Activated B cell treated with CpG ODN at 0.5 μM for 24 hours (primary cell): ENCODE results near the gene IGFN1. TPM values are rescaled to one million over a fixed set of nuclear protein-coding genes. Genes with fewer than 3 reads are reported as not detected.

Experiments used
- ATAC-seq: fragments of 200-7000 bp; cut with Tn5 transposase; one replicate; pipeline ENCODE4 v1.10.0; 2021; ENCODE audit warnings: low read depth, mild to moderate bottlenecking, moderate library complexity
- CTCF ChIA-PET: fragments of 350-600 bp; sonication (Branson Sonifier 250); formaldehyde crosslinking; loops from one replicate; lab custom pipeline; 2021; ENCODE audit warnings: antibody characterized with exemption; lab: Charles Lee
- POLR2A ChIA-PET: fragments of 350-600 bp; sonication (Branson Sonifier 250); formaldehyde crosslinking; loops from one replicate; lab custom pipeline; 2021; ENCODE audit warnings: antibody characterized with exemption; lab: Charles Lee
- DNase-seq: peaks from one replicate; pipeline ENCODE4 v3.0.0; 2022
- H3K27ac Mint-ChIP-seq: one replicate; pipeline ENCODE4 v1.8.0; 2020; ENCODE audit warnings: mixed read lengths
- H3K27me3 Mint-ChIP-seq: one replicate; pipeline ENCODE4 v1.8.0; 2021; ENCODE audit warnings: mixed read lengths
- H3K36me3 Mint-ChIP-seq: one replicate; pipeline ENCODE4 v1.8.0; 2021; ENCODE audit warnings: low read depth, mixed read lengths
- H3K4me1 Mint-ChIP-seq: one replicate; pipeline ENCODE4 v1.8.0; 2021; ENCODE audit warnings: mixed read lengths
- H3K4me3 Mint-ChIP-seq: one replicate; pipeline ENCODE4 v1.8.0; 2020; ENCODE audit warnings: mild to moderate bottlenecking, mixed read lengths
- H3K9me3 Mint-ChIP-seq: one replicate; pipeline ENCODE4 v1.8.0; 2020; ENCODE audit warnings: mixed read lengths
- CTCF ChIP-seq: fragments of 200-600 bp; IDR thresholded peaks from one replicate; pipeline ENCODE4 v1.8.0; 2022; ENCODE audit warnings: antibody characterized with exemption, mild to moderate bottlenecking
- intact Hi-C: fragments of 100-400 bp; cut with micrococcal nuclease; formaldehyde crosslinking; loops from one replicate; pipeline ENCODE4 v1.15.1; 2024
- total RNA-seq: library from RNA; stranded (reverse); gene quantifications from 2 replicates; pipeline ENCODE4 v1.2.3, GENCODE V29; 2022

Gene IGFN1
- total RNA-seq, 1 donor from 2014 or later: not detected

- ChIA-PET CTCF (no interaction called here), POLR2A (no interaction called here)
- intact Hi-C loops: no loop called here
- Mint-ChIP-seq H3K4me3 (no peak overlapping the region), H3K36me3 (no peaks in the 10 kb centered on the region), H3K9me3 (no peaks in the 10 kb centered on the region), H3K27ac (no peak overlapping the region), H3K4me1 (no peaks in the 10 kb centered on the region), H3K27me3 (peaks cover 31% of the 10 kb centered on the region)
- TF ChIP-seq CTCF: no peak
- ATAC-seq (no peak), DNase-seq (no peak)
Measured at GRCh38 chr1:201260236-201260590, 69.6 kb downstream of the IGFN1 start.

- no peak for TF ChIP-seq CTCF
- Mint-ChIP-seq H3K27me3 (peaks cover 36% of the 10 kb centered on the region), H3K36me3 (no peaks in the 10 kb centered on the region), H3K4me1 (no peaks in the 10 kb centered on the region), H3K27ac (no peak overlapping the region), H3K4me3 (no peak overlapping the region), H3K9me3 (no peaks in the 10 kb centered on the region)
- DNase-seq: no peak
- CTCF ChIA-PET: no interaction called here
- POLR2A ChIA-PET: no interaction called here
- intact Hi-C loops: no loop called here
- no peak for ATAC-seq
Measured at GRCh38 chr1:201260648-201261311, 70.2 kb downstream of the IGFN1 start.

GRCh38 chr1:201261771-201262547 is 71.3 kb downstream of the IGFN1 start:
- ATAC-seq: no peak
- H3K36me3 Mint-ChIP-seq: no peaks in the 10 kb centered on the region
- intact Hi-C loops: no loop called here

GRCh38 chr1:201262963-201263608 is 72.5 kb downstream of the IGFN1 start:
- Mint-ChIP-seq H3K9me3 (no peaks in the 10 kb centered on the region), H3K4me1 (no peaks in the 10 kb centered on the region), H3K36me3 (no peaks in the 10 kb centered on the region), H3K27ac (no peak overlapping the region), H3K4me3 (no peak overlapping the region), H3K27me3 (peaks cover 41% of the 10 kb centered on the region)
- no peak for ATAC-seq
- no peak for DNase-seq
- TF ChIP-seq CTCF: no peak
- intact Hi-C loops: no loop called here
- CTCF ChIA-PET: no interaction called here
- POLR2A ChIA-PET: no interaction called here

More at GRCh38 chr1:201261771-201262547, 71.3 kb downstream of the IGFN1 start:
- no peak overlapping the region for H3K4me3 Mint-ChIP-seq
- no peaks in the 10 kb centered on the region for H3K9me3 Mint-ChIP-seq
- DNase-seq: no peak
- POLR2A ChIA-PET: no interaction called here
- H3K4me1 Mint-ChIP-seq: no peaks in the 10 kb centered on the region
- peaks cover 37% of the 10 kb centered on the region for H3K27me3 Mint-ChIP-seq
- H3K27ac Mint-ChIP-seq: no peak overlapping the region
- no peak for TF ChIP-seq CTCF
- CTCF ChIA-PET: no interaction called here

- CTCF ChIA-PET: no interaction called here
- Mint-ChIP-seq H3K4me3 (no peak overlapping the region), H3K9me3 (no peaks in the 10 kb centered on the region), H3K27me3 (peaks cover 46% of the 10 kb centered on the region), H3K27ac (no peak overlapping the region), H3K4me1 (no peaks in the 10 kb centered on the region), H3K36me3 (no peaks in the 10 kb centered on the region)
- intact Hi-C loops: no loop called here
- POLR2A ChIA-PET: no interaction called here
- ATAC-seq (no peak), DNase-seq (no peak)
- no peak for TF ChIP-seq CTCF
Measured at GRCh38 chr1:201264072-201264471, 73.4 kb downstream of the IGFN1 start.
